ENCODE results near the gene COL25A1.

DNA sequence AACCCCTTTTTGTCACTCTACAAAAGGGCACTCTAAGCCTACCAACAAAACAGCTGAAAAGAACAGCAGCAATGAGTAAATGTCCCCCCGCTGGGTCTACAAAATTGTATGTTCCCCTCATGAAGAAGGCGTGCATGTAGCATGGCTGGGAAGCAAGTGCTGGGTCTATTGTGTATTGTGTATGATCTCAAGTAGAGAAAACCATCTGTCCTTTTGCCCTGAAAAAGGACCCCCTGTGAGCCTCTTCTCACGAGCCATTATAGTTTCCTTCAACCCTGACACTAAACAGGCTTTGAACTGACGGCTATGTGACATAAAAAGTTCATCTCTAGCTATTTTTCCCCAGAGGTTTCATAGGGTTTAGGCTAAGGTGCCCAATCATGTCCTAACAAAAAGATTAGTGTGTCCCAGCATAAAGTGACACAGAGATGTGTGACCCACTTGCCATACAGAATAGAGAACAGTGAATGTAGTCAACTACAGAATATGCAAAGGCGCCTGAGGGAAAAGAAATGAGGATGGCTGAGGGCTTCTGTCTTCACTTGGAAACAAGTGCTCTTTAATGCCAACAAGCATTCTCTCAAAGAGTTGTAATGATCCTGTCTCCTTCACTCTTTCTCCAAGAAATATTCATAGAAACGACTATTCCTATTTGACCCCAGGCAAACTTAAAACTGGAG is 27.3 kb downstream of the COL25A1 start:
- TF ChIP-seq, protein P1, sequence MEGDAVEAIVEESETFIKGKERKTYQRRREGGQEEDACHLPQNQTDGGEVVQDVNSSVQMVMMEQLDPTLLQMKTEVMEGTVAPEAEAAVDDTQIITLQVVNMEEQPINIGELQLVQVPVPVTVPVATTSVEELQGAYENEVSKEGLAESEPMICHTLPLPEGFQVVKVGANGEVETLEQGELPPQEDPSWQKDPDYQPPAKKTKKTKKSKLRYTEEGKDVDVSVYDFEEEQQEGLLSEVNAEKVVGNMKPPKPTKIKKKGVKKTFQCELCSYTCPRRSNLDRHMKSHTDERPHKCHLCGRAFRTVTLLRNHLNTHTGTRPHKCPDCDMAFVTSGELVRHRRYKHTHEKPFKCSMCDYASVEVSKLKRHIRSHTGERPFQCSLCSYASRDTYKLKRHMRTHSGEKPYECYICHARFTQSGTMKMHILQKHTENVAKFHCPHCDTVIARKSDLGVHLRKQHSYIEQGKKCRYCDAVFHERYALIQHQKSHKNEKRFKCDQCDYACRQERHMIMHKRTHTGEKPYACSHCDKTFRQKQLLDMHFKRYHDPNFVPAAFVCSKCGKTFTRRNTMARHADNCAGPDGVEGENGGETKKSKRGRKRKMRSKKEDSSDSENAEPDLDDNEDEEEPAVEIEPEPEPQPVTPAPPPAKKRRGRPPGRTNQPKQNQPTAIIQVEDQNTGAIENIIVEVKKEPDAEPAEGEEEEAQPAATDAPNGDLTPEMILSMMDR (conservative IDR thresholded peaks at IDR 0.05; ENCODE audit: low read depth, low read length): no peak
- TF ChIP-seq EZH2 (IDR thresholded peaks at IDR 0.05; ENCODE audit: borderline replicate concordance, low read depth, low read length, poor library complexity, severe bottlenecking): no peak
